ENCODE results near the gene KLHL17.

Gene KLHL17

GRCh38 chr1:997993-998744 is 37.8 kb downstream of the KLHL17 start:
- Histone ChIP-seq H3K36me3 (ENCODE audit: control insufficient read depth, insufficient read depth, low read length) (no peaks in the 10 kb centered on the region), H3K4me3 (ENCODE audit: low read depth, low read length) (no peak overlapping the region), H3K79me2 (no peaks in the 10 kb centered on the region), H3K27me3 (ENCODE audit: control insufficient read depth, insufficient read depth, low read length) (no peaks in the 10 kb centered on the region), H3K27ac (no peak overlapping the region), H2AFZ (no peak overlapping the region), H3K9me3 (ENCODE audit: control insufficient read depth, low read length) (no peaks in the 10 kb centered on the region), H3K4me2 (ENCODE audit: low read length) (no peak overlapping the region), H3K9ac (no peak overlapping the region), H3K4me1 (no peaks in the 10 kb centered on the region)
- TF ChIP-seq CTCF (IDR thresholded peaks at IDR 0.05), result no peak

GRCh38 chr1:998745-998994 is 38.3 kb downstream of the KLHL17 start:
- Histone ChIP-seq H3K27me3 (ENCODE audit: control insufficient read depth, insufficient read depth, low read length) (no peaks in the 10 kb centered on the region), H3K9ac (no peak overlapping the region), H3K4me2 (ENCODE audit: low read length) (peak overlapping the region; percentile 99), H3K4me1 (no peaks in the 10 kb centered on the region), H2AFZ (no peak overlapping the region), H3K79me2 (no peaks in the 10 kb centered on the region), H3K9me3 (ENCODE audit: control insufficient read depth, low read length) (no peaks in the 10 kb centered on the region), H3K4me3 (ENCODE audit: low read depth, low read length) (peak overlapping the region; percentile 42), H3K27ac (no peak overlapping the region), H3K36me3 (ENCODE audit: control insufficient read depth, insufficient read depth, low read length) (no peaks in the 10 kb centered on the region)
- no peak for TF ChIP-seq CTCF (IDR thresholded peaks at IDR 0.05)

GRCh38 chr1:998995-999724 is 38.8 kb downstream of the KLHL17 start:
- peak overlapping the region; percentile 99 for H3K4me2 ChIP-seq (ENCODE audit: low read length)
- no peaks in the 10 kb centered on the region for H3K36me3 ChIP-seq (ENCODE audit: control insufficient read depth, insufficient read depth, low read length)
- H3K4me1 ChIP-seq, result no peaks in the 10 kb centered on the region
- no peak overlapping the region for H2AFZ ChIP-seq
- no peak for TF ChIP-seq CTCF (IDR thresholded peaks at IDR 0.05)
- no peaks in the 10 kb centered on the region for H3K79me2 ChIP-seq
- H3K9ac ChIP-seq, result no peak overlapping the region
- peak overlapping the region; percentile 63 for H3K4me3 ChIP-seq (ENCODE audit: low read depth, low read length)
- no peaks in the 10 kb centered on the region for H3K9me3 ChIP-seq (ENCODE audit: control insufficient read depth, low read length)
- no peaks in the 10 kb centered on the region for H3K27me3 ChIP-seq (ENCODE audit: control insufficient read depth, insufficient read depth, low read length)
- H3K27ac ChIP-seq, result no peak overlapping the region

GRCh38 chr1:999725-1000356 is 39.5 kb downstream of the KLHL17 start, which contains the start of gene HES4:
TSS of gene HES4 (minus strand) at chr1:1000097. CDS start at chr1:999973, 124 bp downstream.
- peak within 1 kb of the TSS; percentile 82 for H3K4me3 ChIP-seq (ENCODE audit: low read depth, low read length)
- H3K27me3 ChIP-seq (ENCODE audit: control insufficient read depth, insufficient read depth, low read length), result no peaks in the 10 kb centered on the region
- H3K9me3 ChIP-seq (ENCODE audit: control insufficient read depth, low read length), result no peaks in the 10 kb centered on the region
- TF ChIP-seq CTCF (IDR thresholded peaks at IDR 0.05), result no peak
- peak within 1 kb of the TSS; percentile 99 for H3K4me2 ChIP-seq (ENCODE audit: low read length)
- peak within 1 kb of the TSS; percentile 72 for H2AFZ ChIP-seq
- no peaks in the 10 kb centered on the region for H3K36me3 ChIP-seq (ENCODE audit: control insufficient read depth, insufficient read depth, low read length)
- H3K4me1 ChIP-seq, result peaks cover under 1% of the 10 kb centered on the region
- peak within 1 kb of the TSS; percentile 78 for H3K27ac ChIP-seq
- H3K79me2 ChIP-seq, result no peaks in the 10 kb centered on the region
- no peak within 1 kb of the TSS for H3K9ac ChIP-seq

All from parathyroid adenoma (tissue), 2 donors.